Nucleus accumbens (tissue), 56 donors: ENCODE data around the gene NDFIP2.

Source experiments
- DNase-seq, 56 donors: peaks; one replicate each; lab custom pipeline; 2025; lab: John Stamatoyannopoulos, UW

The NDFIP2 gene

DNA sequence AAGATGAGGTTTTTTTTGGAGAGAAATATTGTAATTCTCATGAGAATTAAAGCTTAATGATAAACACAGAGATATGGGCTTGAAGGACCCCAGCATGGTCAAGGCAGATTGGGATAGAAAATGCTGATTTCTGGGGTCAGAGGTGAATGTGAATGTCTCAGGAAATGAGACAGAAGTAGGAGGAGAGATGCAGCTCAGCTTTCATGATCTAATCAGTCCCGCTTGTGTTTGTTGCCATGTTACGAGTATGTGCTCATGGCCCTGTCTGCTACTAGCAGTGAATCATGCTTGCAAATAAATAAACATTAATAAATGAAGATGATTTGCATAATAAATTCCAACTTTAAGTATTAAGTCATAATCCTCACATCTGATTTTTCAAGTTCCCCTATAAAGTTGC lies 23.0 kb upstream of the NDFIP2 start:
- DNase-seq = no peak

DNA sequence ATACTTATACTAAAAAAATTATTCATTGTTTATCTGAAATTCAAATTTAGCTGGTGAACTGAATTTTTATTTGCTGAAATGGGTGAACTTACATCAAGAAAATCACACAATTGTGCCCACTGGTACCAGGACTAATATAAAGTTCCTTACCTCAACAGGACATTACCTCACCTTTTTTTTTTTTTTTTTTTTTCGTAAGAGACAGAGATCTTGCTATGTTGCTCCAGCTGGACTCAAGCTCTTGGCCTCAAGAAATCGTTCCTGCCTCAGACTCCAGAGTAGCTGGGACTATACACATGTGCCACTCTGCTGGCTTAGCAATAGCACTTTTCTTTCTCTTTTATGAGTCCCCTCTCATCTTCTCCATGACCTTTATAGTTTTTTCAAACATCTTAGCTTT lies 22.5 kb upstream of the NDFIP2 start:
- DNase-seq = no peak

- DNase-seq = no peak
These were observed 21.0 kb upstream of the NDFIP2 start for GRCh38 chr13:79459906-79460305.

- no peak for DNase-seq
These were observed 18.1 kb upstream of the NDFIP2 start for GRCh38 chr13:79462895-79463294.

DNA sequence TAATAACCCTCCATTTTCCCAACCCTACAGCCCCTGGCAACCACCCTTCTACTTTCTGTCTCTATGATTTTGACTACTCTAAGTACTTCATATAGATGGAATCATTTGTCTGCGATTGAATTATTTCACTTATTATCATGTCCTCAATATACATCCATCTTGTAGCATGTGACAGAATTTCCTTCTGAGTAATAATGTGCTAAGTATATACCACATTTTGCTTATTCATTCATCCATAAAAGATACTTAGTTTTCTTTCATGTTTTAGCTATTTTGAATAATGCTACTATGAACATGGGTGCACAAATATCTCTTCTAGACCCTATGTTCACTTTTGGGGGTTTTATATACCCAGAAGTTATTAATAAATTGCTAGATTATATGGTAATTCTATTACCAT lies 17.4 kb upstream of the NDFIP2 start:
- DNase-seq = no peak

DNA sequence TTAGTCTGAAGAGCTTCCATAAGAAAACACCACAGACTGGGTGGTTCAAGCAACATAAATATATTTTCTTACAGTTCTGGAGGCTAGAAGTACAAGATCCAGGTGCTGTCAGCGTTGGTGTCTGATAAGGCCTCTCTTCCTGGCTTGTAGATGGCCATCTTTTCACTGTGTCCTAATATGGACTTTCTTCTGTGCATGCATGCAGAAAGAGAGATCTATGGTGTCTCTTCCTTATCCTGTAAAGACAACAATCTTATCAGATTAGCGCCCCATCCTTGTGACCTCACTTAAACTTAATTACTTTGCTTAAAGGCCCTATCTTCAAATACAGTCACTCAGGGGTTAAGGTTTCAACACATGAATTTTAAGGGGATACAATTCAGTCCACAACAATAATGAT lies 14.1 kb upstream of the NDFIP2 start:
- no peak for DNase-seq

DNA sequence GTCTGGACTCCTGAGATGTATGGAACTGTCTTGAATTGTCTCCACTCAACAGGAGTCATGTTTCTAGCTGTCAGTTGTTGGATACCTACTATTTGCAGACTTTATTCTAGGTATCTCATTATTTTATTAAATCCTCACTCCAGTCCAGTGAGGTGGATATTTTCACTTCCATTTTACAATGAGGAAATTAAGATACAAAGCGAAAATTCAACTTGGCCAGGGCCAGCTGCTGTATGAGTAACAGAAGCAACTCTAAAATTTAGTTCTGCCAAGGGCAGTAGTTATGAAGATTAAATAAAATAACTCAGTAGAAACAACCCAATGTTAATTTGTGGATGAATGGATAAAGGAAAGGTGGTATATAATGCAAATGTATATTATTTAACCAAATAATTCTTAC lies 12.6 kb upstream of the NDFIP2 start:
- no peak for DNase-seq

DNA sequence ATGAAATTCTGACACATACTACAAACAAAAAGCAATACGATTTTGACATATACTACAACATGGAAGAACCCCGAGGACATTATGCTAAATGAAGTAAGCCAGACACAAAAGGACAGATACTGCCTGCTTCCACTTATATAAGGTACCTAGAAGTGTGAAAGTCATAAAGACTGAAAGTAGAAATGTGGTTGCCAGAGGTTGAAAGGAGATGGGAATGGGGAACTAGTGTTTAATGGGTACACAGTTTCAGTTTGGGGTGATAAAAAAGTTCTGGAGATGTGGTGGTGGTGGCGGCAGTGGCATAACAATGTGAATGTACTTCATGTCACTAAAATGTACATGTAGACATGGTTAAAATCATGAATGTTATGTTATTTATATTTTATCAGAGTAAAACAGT lies 12.1 kb upstream of the NDFIP2 start:
- DNase-seq = no peak

DNA sequence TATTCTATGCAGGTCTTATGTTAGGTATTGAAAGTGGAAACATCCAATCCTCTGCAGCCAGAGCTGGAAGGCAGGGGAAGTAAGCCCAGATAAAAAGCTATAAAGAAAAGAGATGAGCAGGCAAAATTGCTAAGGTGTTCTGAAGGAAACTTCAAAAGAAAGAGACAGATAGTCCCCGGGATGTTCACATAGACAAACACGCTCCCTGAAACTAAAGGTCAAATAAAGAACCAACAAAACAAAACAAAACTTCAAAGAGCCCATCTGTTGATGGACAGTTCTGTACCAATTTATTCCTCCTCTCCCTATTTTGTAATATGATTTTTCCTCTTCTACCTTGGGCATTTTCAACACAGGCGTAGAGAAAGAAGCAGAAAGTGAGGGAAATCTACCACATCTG lies 11.3 kb upstream of the NDFIP2 start:
- DNase-seq = no peak

- DNase-seq = no peak
These were observed 10.3 kb upstream of the NDFIP2 start for GRCh38 chr13:79470666-79471065.

GRCh38 chr13:79475569-79475968 lies 5.4 kb upstream of the NDFIP2 start:
- DNase-seq = no peak

DNA sequence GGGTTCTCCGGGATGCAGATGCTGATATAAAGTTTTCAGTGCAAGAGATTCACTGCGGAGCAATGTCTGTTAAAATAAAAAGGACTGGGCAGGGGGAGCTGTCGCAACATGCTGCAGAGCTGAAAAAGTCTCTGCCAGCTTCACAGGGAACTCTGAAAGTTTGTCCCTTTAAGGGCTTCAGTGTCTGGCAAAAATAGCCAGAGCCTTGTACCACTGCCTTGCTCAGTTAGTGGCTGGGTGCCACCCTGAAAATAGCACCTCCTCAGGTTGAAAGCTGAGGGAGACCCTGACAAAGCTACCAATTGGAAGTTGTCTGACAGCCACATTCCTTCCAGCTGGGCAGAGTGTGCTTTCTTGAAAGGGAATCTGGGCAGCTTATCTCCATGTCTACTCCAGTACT lies 3.0 kb upstream of the NDFIP2 start:
- DNase-seq = peak in 14 of 56 donors; percentile 1 to 28 (median 5)

DNA sequence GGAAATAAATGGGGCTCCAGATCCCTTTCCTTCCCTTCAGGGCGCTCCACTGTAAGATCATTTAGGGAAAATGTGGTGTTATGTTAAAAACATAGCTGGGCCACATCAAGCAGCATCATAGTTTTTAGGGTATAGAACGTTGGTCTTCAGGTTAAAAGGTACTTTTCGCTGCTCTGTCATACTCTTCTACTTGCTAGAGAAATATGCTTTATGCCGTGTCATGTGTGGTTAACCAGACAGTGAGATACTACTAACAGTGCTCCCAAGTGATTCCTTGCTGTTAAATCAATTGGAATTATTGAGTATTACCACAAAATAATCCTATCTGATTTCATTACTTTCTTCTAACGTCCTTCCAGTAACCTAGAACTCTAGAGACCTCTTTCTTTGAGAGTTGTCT lies 1.1 kb upstream of the NDFIP2 start:
- no peak for DNase-seq

- peak in 9 of 56 donors; percentile 12 to 60 (median 41) for DNase-seq
These were observed 714 bp downstream of the NDFIP2 start for GRCh38 chr13:79481685-79482052.

GRCh38 chr13:79482281-79482970 lies 1.5 kb downstream of the NDFIP2 start:
- DNase-seq = no peak

DNA sequence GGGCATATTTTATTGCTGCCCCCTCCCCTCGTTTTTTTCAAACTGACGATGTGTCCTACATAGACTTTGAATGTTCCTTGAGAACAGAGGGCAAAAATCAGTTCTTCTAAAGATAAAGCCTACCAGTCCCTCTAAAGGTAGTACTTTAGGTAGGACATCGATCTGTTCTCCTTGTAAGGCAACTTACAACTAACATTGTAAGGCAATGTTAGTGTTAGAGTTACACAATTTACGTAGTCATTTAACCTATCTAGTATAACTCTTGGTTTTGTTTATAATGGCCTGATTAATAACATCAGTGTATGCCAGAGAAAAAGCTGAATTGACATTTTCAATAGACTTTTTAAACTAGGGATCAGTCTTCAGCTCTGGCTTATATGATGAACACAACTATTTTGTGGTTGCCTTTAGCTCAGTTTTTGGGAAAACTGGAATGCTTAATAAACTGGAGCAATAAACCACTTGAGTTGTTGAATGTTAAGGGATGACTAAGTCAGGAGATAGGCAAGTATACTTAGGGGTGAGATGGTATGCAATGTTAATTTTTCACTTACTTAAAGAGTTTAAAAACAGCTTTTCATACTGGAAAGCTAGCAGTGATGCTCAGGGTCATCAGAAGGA lies 2.2 kb downstream of the NDFIP2 start:
- no peak for DNase-seq

DNA sequence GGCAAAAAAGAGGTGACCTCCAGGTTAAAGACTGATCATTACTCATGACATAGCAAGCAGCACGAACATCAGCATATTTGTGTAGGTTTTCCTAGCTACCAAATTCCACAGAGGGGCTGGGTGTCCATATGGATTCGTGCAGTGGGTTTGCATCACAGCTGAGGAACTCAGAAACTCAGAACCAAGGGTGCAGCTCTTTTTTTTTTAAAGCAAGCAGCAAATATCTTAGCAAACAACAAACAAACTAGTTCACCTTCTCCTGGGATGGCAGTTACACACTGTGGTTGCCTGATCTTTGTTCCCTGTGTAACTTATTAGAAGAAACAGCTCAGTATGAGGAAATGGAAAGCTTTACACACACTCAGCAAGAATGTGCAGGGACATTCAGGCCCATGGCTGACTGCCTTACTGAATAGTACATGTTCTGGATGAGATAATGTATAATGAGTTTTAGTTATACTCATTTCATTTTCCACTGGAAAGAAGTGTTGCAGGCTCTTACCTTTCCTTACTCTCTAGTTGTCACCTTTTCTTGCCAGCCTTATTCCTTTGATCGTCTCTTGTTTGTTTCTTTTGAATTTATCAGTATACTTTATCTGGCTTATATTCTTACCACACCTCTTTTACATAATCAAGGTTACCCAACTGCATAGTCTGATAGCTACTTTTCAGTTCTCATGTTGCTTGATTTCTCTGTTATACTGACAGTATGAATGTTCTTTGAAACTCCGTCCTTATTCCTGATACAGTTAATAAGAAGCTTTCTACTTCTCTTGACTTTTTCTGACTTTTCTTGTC lies 4.3 kb downstream of the NDFIP2 start:
- DNase-seq = no peak

GRCh38 chr13:79486433-79487188 lies 5.7 kb downstream of the NDFIP2 start:
- no peak for DNase-seq

DNA sequence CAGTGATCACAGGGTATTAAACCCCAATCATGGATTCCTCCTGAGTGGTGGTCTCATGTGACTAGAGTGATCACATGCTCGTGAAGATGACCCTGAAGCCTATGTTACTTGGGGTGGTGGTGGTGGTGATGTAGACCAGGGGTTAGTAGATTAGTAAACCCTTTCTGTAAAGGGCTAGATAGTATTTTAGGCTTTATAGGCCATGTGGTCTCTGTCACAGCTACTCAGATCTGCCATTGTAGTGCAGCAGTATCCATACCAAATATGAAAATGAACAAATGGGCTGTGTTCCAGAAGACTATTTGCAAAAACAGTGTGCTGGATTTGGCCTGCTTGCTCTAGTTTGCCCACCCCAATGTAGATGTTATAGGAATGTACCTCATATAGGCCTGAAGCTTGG lies 9.4 kb downstream of the NDFIP2 start:
- DNase-seq = no peak

DNA sequence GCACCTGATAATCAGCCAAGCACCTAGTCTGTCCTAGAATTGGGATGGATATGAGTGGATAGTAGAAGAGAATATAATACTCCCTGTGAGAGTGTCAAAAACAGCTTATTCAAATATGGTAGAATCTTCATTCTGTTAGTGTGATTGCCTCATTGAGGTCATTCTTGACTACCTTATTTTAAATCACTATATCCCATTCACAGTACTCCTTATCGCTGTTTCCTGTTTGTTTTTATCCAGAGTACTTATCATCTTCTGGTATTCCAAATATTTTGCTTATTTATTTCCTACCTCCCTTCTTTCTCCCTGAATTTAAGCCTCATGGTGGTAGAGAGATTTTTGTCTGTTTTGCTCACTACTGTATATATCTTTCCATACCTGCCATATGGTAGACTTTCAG lies 9.9 kb downstream of the NDFIP2 start:
- no peak for DNase-seq

DNA sequence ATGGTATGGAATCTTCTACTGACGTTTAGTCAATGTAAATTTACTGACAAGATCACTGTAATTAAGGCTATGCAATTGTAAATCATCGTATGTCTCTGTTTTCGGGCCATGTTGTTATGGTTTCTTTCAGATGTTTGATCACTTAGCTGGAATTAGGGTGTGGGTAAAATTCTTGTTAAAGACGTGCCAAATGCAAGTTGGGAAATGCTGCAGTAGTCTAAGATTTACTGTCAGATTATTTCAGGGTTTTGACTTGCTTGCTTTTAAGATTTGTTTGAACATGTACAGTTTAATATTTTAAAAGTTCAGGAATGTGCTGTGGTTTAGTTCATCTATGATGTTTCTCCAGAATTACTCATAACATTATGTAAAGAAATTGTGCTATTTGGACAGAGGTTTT lies 10.8 kb downstream of the NDFIP2 start:
- no peak for DNase-seq
